GM06990 (cell line): ENCODE data around the gene WT1.

Experiments used
- DNase-seq: peaks from one replicate; pipeline ENCODE4 v3.0.0-alpha.2; 2011; ENCODE audit not compliant: insufficient read length; ENCODE audit errors: extremely low read depth
- H3K27me3 ChIP-seq: replicated peaks from 2 replicates; pipeline ENCODE4 v1.6.0; 2011; ENCODE audit warnings: low read length; ENCODE audit not compliant: control insufficient read depth, insufficient read depth
- H3K36me3 ChIP-seq: 2 replicates; pipeline ENCODE4 v1.5.1; 2011; ENCODE audit warnings: low read length; ENCODE audit not compliant: control insufficient read depth, insufficient read depth
- H3K4me3 ChIP-seq: replicated peaks from 2 replicates; pipeline ENCODE4 v1.5.1; 2011; ENCODE audit warnings: low read depth, mild to moderate bottlenecking, control low read depth, low read length
- CTCF ChIP-seq: IDR thresholded peaks from 2 replicates; pipeline ENCODE4 v1.5.1; 2011; ENCODE audit warnings: low read length, control low read depth, mild to moderate bottlenecking, inconsistent platforms; ENCODE audit not compliant: insufficient read depth, poor library complexity, severe bottlenecking

The WT1 gene

GRCh38 chr11:32451808-32452207 lies 16.5 kb upstream of the WT1 start:
- Histone ChIP-seq H3K27me3 (no peaks in the 10 kb centered on the region), H3K36me3 (no peaks in the 10 kb centered on the region), H3K4me3 (no peak overlapping the region)
- TF ChIP-seq CTCF = no peak
- no peak for DNase-seq

GRCh38 chr11:32450372-32450771 lies 15.0 kb upstream of the WT1 start:
- DNase-seq = no peak
- no peaks in the 10 kb centered on the region for H3K27me3 ChIP-seq
- no peaks in the 10 kb centered on the region for H3K36me3 ChIP-seq
- no peak overlapping the region for H3K4me3 ChIP-seq
- no peak for TF ChIP-seq CTCF

GRCh38 chr11:32448232-32448631 lies 12.9 kb upstream of the WT1 start:
- Histone ChIP-seq H3K27me3 (no peaks in the 10 kb centered on the region), H3K4me3 (no peak overlapping the region), H3K36me3 (no peaks in the 10 kb centered on the region)
- TF ChIP-seq CTCF = peak; percentile 56
- DNase-seq = no peak

- H3K4me3 ChIP-seq = no peak overlapping the region
- DNase-seq = no peak
- H3K27me3 ChIP-seq = no peaks in the 10 kb centered on the region
- no peaks in the 10 kb centered on the region for H3K36me3 ChIP-seq
- no peak for TF ChIP-seq CTCF
Measured at GRCh38 chr11:32447252-32447651, 11.9 kb upstream of the WT1 start.

- Histone ChIP-seq H3K36me3 (no peaks in the 10 kb centered on the region), H3K27me3 (no peaks in the 10 kb centered on the region), H3K4me3 (no peak overlapping the region)
- no peak for DNase-seq
- no peak for TF ChIP-seq CTCF
Measured at GRCh38 chr11:32446227-32446626, 10.9 kb upstream of the WT1 start.

- Histone ChIP-seq H3K27me3 (no peaks in the 10 kb centered on the region; the same call in 1 of the 2 replicates), H3K4me3 (no peak overlapping the region), H3K36me3 (no peaks in the 10 kb centered on the region)
- no peak for TF ChIP-seq CTCF
- no peak for DNase-seq
Measured at GRCh38 chr11:32444186-32444585, 8.8 kb upstream of the WT1 start.
